ENCODE results near the gene USP14. TPM values are rescaled to one million over a fixed set of nuclear protein-coding genes. Genes with fewer than 3 reads are reported as not detected.
"Not testable (repeated sequence)": the region's sequence is repeated elsewhere in the genome, so short reads cannot be mapped to it uniquely, and the experiment has no call there.

USP14 gene
- polyA plus RNA-seq, 1 donor from 2014 or later: 41.7 TPM

- no peak for TF ChIP-seq TAF1 (IDR thresholded peaks at IDR 0.05; ENCODE audit: low read depth)
Measured at GRCh38 chr18:140670-141266, 17.6 kb upstream of the USP14 start (continued).

GRCh38 chr18:142624-143296 is 15.6 kb upstream of the USP14 start:
- not testable (repeated sequence) for H3K9me3 ChIP-seq (ENCODE audit: low read length); H3F3A ChIP-seq (ENCODE audit: insufficient read depth, low read length, poor library complexity, severe bottlenecking); H3K9ac ChIP-seq (ENCODE audit: low read length); H3K4me3 ChIP-seq (ENCODE audit: low read length); H2AFZ ChIP-seq (ENCODE audit: low read depth, low read length); H4K20me1 ChIP-seq (ENCODE audit: insufficient read depth); H3K9me2 ChIP-seq (ENCODE audit: insufficient read depth, low read length); H3K36me3 ChIP-seq (ENCODE audit: insufficient read depth, low read length); H3K79me2 ChIP-seq (replicated peaks; ENCODE audit: insufficient read depth, low read length); H3K27me3 ChIP-seq (ENCODE audit: insufficient read depth, low read depth, low read length); H3K27ac ChIP-seq (ENCODE audit: low read length); H3K4me2 ChIP-seq (ENCODE audit: low read length)

DNA sequence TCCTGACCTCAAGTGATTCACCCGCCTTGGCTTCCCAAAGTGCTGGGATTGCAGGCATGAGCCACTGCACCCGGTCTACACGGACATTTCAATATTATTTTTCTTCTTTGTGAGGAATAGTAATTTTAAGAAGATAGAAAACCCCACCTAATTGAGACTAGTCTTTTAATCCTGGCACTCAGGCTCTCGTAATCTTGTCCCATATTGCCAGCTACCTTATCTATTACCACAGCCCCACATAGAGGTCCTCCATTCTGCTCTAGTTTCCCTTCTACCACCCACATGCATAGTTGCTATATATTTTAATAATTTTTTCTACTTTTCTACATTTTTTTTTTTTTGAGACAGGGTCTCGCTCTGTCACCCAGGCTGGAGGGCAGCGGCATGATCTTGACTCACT is 9.5 kb upstream of the USP14 start:
- Histone ChIP-seq H3K27me3 (ENCODE audit: insufficient read depth, low read depth, low read length) (no peaks in the 10 kb centered on the region), H2AFZ (ENCODE audit: low read depth, low read length) (no peak overlapping the region), H3F3A (ENCODE audit: insufficient read depth, low read length, poor library complexity, severe bottlenecking) (no peaks in the 10 kb centered on the region), H3K4me2 (ENCODE audit: low read length) (no peak overlapping the region), H3K9me2 (ENCODE audit: insufficient read depth, low read length) (no peaks in the 10 kb centered on the region), H3K4me3 (ENCODE audit: low read length) (no peak overlapping the region), H3K9me3 (ENCODE audit: low read length) (no peaks in the 10 kb centered on the region), H3K79me2 (replicated peaks; ENCODE audit: insufficient read depth, low read length) (no peaks in the 10 kb centered on the region), H3K9ac (ENCODE audit: low read length) (no peak overlapping the region), H3K36me3 (ENCODE audit: insufficient read depth, low read length) (no peaks in the 10 kb centered on the region), H4K20me1 (ENCODE audit: insufficient read depth) (no peaks in the 10 kb centered on the region), H3K27ac (ENCODE audit: low read length) (no peak overlapping the region)
- TF ChIP-seq SMC3 (conservative IDR thresholded peaks at IDR 0.05; ENCODE audit: poor library complexity) (no peak), EZH2 (IDR thresholded peaks at IDR 0.05; ENCODE audit: borderline replicate concordance, insufficient read depth, low read length, poor library complexity, severe bottlenecking) (no peak), RAD21 (conservative IDR thresholded peaks at IDR 0.05) (no peak), MXI1 (conservative IDR thresholded peaks at IDR 0.05; ENCODE audit: poor library complexity, severe bottlenecking) (no peak), EP300 (conservative IDR thresholded peaks at IDR 0.05; ENCODE audit: poor library complexity, severe bottlenecking) (no peak), TAF1 (IDR thresholded peaks at IDR 0.05; ENCODE audit: low read depth) (no peak)
- TF ChIP-seq, protein P1, sequence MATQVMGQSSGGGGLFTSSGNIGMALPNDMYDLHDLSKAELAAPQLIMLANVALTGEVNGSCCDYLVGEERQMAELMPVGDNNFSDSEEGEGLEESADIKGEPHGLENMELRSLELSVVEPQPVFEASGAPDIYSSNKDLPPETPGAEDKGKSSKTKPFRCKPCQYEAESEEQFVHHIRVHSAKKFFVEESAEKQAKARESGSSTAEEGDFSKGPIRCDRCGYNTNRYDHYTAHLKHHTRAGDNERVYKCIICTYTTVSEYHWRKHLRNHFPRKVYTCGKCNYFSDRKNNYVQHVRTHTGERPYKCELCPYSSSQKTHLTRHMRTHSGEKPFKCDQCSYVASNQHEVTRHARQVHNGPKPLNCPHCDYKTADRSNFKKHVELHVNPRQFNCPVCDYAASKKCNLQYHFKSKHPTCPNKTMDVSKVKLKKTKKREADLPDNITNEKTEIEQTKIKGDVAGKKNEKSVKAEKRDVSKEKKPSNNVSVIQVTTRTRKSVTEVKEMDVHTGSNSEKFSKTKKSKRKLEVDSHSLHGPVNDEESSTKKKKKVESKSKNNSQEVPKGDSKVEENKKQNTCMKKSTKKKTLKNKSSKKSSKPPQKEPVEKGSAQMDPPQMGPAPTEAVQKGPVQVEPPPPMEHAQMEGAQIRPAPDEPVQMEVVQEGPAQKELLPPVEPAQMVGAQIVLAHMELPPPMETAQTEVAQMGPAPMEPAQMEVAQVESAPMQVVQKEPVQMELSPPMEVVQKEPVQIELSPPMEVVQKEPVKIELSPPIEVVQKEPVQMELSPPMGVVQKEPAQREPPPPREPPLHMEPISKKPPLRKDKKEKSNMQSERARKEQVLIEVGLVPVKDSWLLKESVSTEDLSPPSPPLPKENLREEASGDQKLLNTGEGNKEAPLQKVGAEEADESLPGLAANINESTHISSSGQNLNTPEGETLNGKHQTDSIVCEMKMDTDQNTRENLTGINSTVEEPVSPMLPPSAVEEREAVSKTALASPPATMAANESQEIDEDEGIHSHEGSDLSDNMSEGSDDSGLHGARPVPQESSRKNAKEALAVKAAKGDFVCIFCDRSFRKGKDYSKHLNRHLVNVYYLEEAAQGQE (IDR thresholded peaks at IDR 0.05; ENCODE audit: borderline replicate concordance): no peak

- Histone ChIP-seq H3F3A (ENCODE audit: insufficient read depth, low read length, poor library complexity, severe bottlenecking) (no peaks in the 10 kb centered on the region), H3K27ac (ENCODE audit: low read length) (no peak overlapping the region), H3K79me2 (replicated peaks; ENCODE audit: insufficient read depth, low read length) (peaks cover 2% of the 10 kb centered on the region), H3K9me3 (ENCODE audit: low read length) (no peaks in the 10 kb centered on the region), H3K9ac (ENCODE audit: low read length) (no peak overlapping the region), H3K9me2 (ENCODE audit: insufficient read depth, low read length) (no peaks in the 10 kb centered on the region), H3K27me3 (ENCODE audit: insufficient read depth, low read depth, low read length) (no peaks in the 10 kb centered on the region), H3K36me3 (ENCODE audit: insufficient read depth, low read length) (no peaks in the 10 kb centered on the region), H3K4me3 (ENCODE audit: low read length) (no peak overlapping the region), H3K4me2 (ENCODE audit: low read length) (no peak overlapping the region), H4K20me1 (ENCODE audit: insufficient read depth) (no peaks in the 10 kb centered on the region), H2AFZ (ENCODE audit: low read depth, low read length) (no peak overlapping the region)
- TF ChIP-seq CTCF (IDR thresholded peaks at IDR 0.05; ENCODE audit: poor library complexity, severe bottlenecking) (no peak), POLR2AphosphoS5 (IDR thresholded peaks at IDR 0.05) (no peak), MXI1 (conservative IDR thresholded peaks at IDR 0.05; ENCODE audit: poor library complexity, severe bottlenecking) (no peak), RAD21 (conservative IDR thresholded peaks at IDR 0.05) (no peak), EP300 (conservative IDR thresholded peaks at IDR 0.05; ENCODE audit: poor library complexity, severe bottlenecking) (no peak), EZH2 (IDR thresholded peaks at IDR 0.05; ENCODE audit: borderline replicate concordance, insufficient read depth, low read length, poor library complexity, severe bottlenecking) (no peak), SMC3 (conservative IDR thresholded peaks at IDR 0.05; ENCODE audit: poor library complexity) (no peak), TAF1 (IDR thresholded peaks at IDR 0.05; ENCODE audit: low read depth) (no peak)
- TF ChIP-seq, protein P1 (IDR thresholded peaks at IDR 0.05; ENCODE audit: borderline replicate concordance): no peak
Measured at GRCh38 chr18:154151-154550, 4.2 kb upstream of the USP14 start.
